Fibroblast of the aortic adventitia (primary cell): ENCODE results near the gene GBP2. TPM values are rescaled to one million over a fixed set of nuclear protein-coding genes. Genes with fewer than 3 reads are reported as not detected.
"Not testable (repeated sequence)": the region's sequence is repeated elsewhere in the genome, so short reads cannot be mapped to it uniquely, and the experiment has no call there.

ENCODE experiments used
- DNase-seq: peaks from one replicate; pipeline ENCODE4 v3.0.0-alpha.2; 2010; ENCODE audit warnings: low read depth
- H3K4me3 ChIP-seq: 2 replicates; pipeline ENCODE4 v1.5.1; 2011; ENCODE audit warnings: low read depth, mild to moderate bottlenecking, control low read depth, low read length, moderate library complexity
- CTCF ChIP-seq: IDR thresholded peaks from 2 replicates; pipeline ENCODE4 v1.5.1; 2011; ENCODE audit warnings: mild to moderate bottlenecking, low read length, control low read depth, inconsistent platforms; ENCODE audit not compliant: insufficient read depth
- total RNA-seq: library from RNA; depleted of rRNA; stranded (reverse); fragments of >200 nt; gene quantifications from 2 replicates; pipeline ENCODE4 v1.2.3, GENCODE V29; 2012; ENCODE audit warnings: low replicate concordance

Gene GBP2
- total RNA-seq, 1 donor, result 19.8 TPM

GRCh38 chr1:89129911-89130310 is 4.0 kb upstream of the GBP2 start:
- DNase-seq, result no peak
- TF ChIP-seq CTCF, result no peak
- no peak overlapping the region for H3K4me3 ChIP-seq

GRCh38 chr1:89128003-89128458 is 2.1 kb upstream of the GBP2 start:
- DNase-seq, H3K4me3 ChIP-seq: not testable (repeated sequence)

- not testable (repeated sequence) for H3K4me3 ChIP-seq, DNase-seq
Observed at GRCh38 chr1:89126602-89127565, 970 bp upstream of the GBP2 start.

GRCh38 chr1:89125240-89125912 is 538 bp downstream of the GBP2 start:
- no peak for DNase-seq

GRCh38 chr1:89121641-89122040 is 4.3 kb downstream of the GBP2 start:
- H3K4me3 ChIP-seq, result no peak overlapping the region
- TF ChIP-seq CTCF, result no peak
- no peak for DNase-seq

More at GRCh38 chr1:89125240-89125912, 538 bp downstream of the GBP2 start:
- H3K4me3 ChIP-seq, result peak overlapping the region; percentile 60
- TF ChIP-seq CTCF, result no peak

- TF ChIP-seq CTCF, result no peak
Observed at GRCh38 chr1:89114662-89115061, 11.3 kb downstream of the GBP2 start.

GRCh38 chr1:89112871-89113613 is 12.9 kb downstream of the GBP2 start:
- peak; percentile 7 for DNase-seq
- no peak overlapping the region for H3K4me3 ChIP-seq
- TF ChIP-seq CTCF, result no peak

More at GRCh38 chr1:89114662-89115061, 11.3 kb downstream of the GBP2 start:
- DNase-seq, result no peak
- no peak overlapping the region for H3K4me3 ChIP-seq
